ENCODE measurements around the gene INSC.

INSC gene

DNA sequence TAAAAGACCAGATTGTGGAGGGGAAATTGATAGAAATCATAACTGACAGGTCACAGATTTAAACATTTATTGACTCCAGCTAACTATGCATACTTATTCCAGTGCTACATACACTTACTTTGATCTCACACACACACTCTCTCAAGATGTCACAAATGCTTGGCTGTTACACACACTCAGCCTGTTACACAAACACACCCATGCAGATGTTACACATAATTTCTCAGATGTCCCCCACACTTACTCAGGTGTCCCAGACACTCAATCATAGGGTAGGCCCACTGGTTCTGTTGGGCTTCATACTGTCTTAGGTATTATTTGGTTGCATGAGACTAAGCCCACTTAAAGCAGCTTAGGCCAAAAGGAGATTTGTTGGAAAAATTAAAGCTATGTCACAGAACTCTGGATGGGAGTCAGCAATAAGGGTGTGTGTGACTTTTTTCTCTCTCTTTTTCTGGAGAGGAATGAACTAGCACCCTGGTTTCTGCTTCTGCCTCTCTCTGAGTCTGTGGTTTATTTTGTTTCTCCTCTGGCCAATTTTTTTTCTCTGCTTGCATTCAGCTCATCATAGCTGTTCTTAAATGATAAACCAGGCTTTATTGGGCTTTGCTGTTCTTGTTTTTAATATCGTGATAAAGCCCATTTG lies 179.4 kb downstream of the INSC start:
- CTCF ChIA-PET, result no interaction called here
- TF ChIP-seq, protein P1, sequence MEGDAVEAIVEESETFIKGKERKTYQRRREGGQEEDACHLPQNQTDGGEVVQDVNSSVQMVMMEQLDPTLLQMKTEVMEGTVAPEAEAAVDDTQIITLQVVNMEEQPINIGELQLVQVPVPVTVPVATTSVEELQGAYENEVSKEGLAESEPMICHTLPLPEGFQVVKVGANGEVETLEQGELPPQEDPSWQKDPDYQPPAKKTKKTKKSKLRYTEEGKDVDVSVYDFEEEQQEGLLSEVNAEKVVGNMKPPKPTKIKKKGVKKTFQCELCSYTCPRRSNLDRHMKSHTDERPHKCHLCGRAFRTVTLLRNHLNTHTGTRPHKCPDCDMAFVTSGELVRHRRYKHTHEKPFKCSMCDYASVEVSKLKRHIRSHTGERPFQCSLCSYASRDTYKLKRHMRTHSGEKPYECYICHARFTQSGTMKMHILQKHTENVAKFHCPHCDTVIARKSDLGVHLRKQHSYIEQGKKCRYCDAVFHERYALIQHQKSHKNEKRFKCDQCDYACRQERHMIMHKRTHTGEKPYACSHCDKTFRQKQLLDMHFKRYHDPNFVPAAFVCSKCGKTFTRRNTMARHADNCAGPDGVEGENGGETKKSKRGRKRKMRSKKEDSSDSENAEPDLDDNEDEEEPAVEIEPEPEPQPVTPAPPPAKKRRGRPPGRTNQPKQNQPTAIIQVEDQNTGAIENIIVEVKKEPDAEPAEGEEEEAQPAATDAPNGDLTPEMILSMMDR (conservative IDR thresholded peaks at IDR 0.05; ENCODE audit: low read depth), result no peak
- POLR2A ChIA-PET (ENCODE audit: low non-redundant PET), result no interaction called here
- DNase-seq (ENCODE audit: low spot score), result no peak
- no peak overlapping the region for H3K27ac ChIP-seq

DNA sequence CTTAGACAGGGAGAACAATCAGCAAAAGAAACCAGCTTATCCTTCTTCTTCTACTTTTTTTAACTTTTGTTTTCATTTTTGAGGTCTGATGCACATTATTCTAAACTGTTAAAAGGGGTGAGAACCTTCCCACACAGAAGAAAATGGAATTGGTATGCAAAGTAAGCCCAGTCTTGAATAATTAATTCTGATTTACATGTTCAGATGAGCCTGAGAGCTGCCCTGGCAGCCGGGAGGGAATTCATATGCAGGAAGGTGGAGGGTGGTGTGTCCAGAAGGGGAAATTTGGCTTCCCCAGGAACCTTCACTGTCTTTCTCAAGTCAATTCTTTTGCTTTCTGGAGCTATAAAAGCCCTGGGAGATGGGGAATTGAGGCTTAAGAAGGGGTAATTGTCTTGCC lies 181.0 kb downstream of the INSC start:
- ChIA-PET CTCF (interaction anchor here (0.7 kb wide), 1 partner anchor 1120 kb away, joined by 3 read pairs; no protein-coding TSS in a partner anchor), POLR2A (ENCODE audit: low non-redundant PET) (no interaction called here)
- no peak overlapping the region for H3K27ac ChIP-seq
- no peak for DNase-seq (ENCODE audit: low spot score)
- TF ChIP-seq, protein P1 (conservative IDR thresholded peaks at IDR 0.05; ENCODE audit: low read depth), result no peak

Data from RWPE1 (cell line).